ENCODE results near the gene ZAP70.

Gene ZAP70

GRCh38 chr2:97788986-97789644 lies 75.7 kb downstream of the ZAP70 start:
- DNase-seq (ENCODE audit: low spot score) = no peak
